Vagina (tissue), 2 donors: ENCODE results near the gene ORAI1. TPM values are rescaled to one million over a fixed set of nuclear protein-coding genes. Genes with fewer than 3 reads are reported as not detected.
A peak's percentile ranks its signal among the peaks of the same experiment; 100 is the strongest.

Source experiments
- DNase-seq, 2 donors: peaks; one replicate each; pipeline ENCODE4 v3.0.0-alpha.2; 2017; ENCODE audit errors: extremely low spot score in 2 of 2
- H3K27ac ChIP-seq: fragments of 200-600 bp; sonication (generic); one replicate; pipeline ENCODE4 v1.5.1; 2019
- H3K27me3 ChIP-seq: fragments of 200-600 bp; sonication (generic); one replicate; pipeline ENCODE4 v1.5.1; 2019
- H3K36me3 ChIP-seq, 2 donors: fragments of 200-600 bp; sonication (generic); one replicate each; pipeline ENCODE4 v1.5.1; 2017 to 2019
- H3K4me1 ChIP-seq: fragments of 200-600 bp; sonication (generic); one replicate; pipeline ENCODE4 v1.5.1; 2019
- H3K4me3 ChIP-seq, 2 donors: fragments of 200-600 bp; sonication (generic); 1 replicate in 1 of 2; 2 replicates in 1 of 2; pipeline ENCODE4 v1.5.1; 2016 to 2019
- H3K9me3 ChIP-seq: fragments of 200-600 bp; sonication (generic); one replicate; pipeline ENCODE4 v1.5.1; 2019
- POLR2A ChIP-seq, 2 donors: fragments of 450-650 bp; IDR thresholded peaks; one replicate each; pipeline ENCODE4 v1.6.1; 2017; ENCODE audit warnings: antibody characterized with exemption in 2 of 2, mild to moderate bottlenecking in 2 of 2, moderate library complexity in 2 of 2
- POLR2AphosphoS5 ChIP-seq, 2 donors: sonication (generic); formaldehyde crosslinking; IDR thresholded peaks; one replicate each; pipeline ENCODE4 v1.9.0; 2017; ENCODE audit warnings: antibody characterized with exemption in 2 of 2, mild to moderate bottlenecking in 2 of 2, low read depth in 1 of 2; ENCODE audit not compliant: insufficient read depth in 1 of 2
- intact Hi-C: fragments of 100-400 bp; cut with DNase I; formaldehyde crosslinking; loops from one replicate; pipeline ENCODE4 v1.15.1; 2023
- total RNA-seq: library from RNA; depleted of rRNA; stranded (reverse); fragments of >200 nt; gene quantifications from one replicate; pipeline ENCODE4 v1.2.3, GENCODE V29; 2016
- TF ChIP-seq, protein P1 (sequence below), 3 experiments: fragments of 450-650 bp in 2 of 3; fragments of 200-600 bp in 1 of 3; sonication (generic) in 1 of 3; IDR thresholded peaks; one replicate each; pipeline ENCODE4 v1.5.1; 2017 to 2019; ENCODE audit warnings: antibody characterized with exemption in 3 of 3, mild to moderate bottlenecking in 2 of 3, moderate library complexity in 2 of 3

The ORAI1 gene
- total RNA-seq, 1 donor from 2014 or later = 18.2 TPM

GRCh38 chr12:121618659-121619233 is 7.6 kb upstream of the ORAI1 start:
- intact Hi-C loops = no loop called here
- H3K4me1 ChIP-seq = no peaks in the 10 kb centered on the region
- H3K4me3 ChIP-seq = no peak overlapping the region
- no peaks in the 10 kb centered on the region for H3K27me3 ChIP-seq
- no peak for TF ChIP-seq POLR2AphosphoS5 (IDR thresholded peaks at IDR 0.05; ENCODE audit: insufficient read depth in 1 of 2, low read depth in 1 of 2)
- TF ChIP-seq POLR2A (IDR thresholded peaks at IDR 0.05) = no peak
- TF ChIP-seq, protein P1, sequence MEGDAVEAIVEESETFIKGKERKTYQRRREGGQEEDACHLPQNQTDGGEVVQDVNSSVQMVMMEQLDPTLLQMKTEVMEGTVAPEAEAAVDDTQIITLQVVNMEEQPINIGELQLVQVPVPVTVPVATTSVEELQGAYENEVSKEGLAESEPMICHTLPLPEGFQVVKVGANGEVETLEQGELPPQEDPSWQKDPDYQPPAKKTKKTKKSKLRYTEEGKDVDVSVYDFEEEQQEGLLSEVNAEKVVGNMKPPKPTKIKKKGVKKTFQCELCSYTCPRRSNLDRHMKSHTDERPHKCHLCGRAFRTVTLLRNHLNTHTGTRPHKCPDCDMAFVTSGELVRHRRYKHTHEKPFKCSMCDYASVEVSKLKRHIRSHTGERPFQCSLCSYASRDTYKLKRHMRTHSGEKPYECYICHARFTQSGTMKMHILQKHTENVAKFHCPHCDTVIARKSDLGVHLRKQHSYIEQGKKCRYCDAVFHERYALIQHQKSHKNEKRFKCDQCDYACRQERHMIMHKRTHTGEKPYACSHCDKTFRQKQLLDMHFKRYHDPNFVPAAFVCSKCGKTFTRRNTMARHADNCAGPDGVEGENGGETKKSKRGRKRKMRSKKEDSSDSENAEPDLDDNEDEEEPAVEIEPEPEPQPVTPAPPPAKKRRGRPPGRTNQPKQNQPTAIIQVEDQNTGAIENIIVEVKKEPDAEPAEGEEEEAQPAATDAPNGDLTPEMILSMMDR (IDR thresholded peaks at IDR 0.05) = no peak
- no peak for DNase-seq
- no peaks in the 10 kb centered on the region for H3K36me3 ChIP-seq
- no peaks in the 10 kb centered on the region for H3K9me3 ChIP-seq
- no peak overlapping the region for H3K27ac ChIP-seq

- TF ChIP-seq POLR2A (IDR thresholded peaks at IDR 0.05) = no peak
- TF ChIP-seq, protein P1 (IDR thresholded peaks at IDR 0.05) = no peak
- no peak for TF ChIP-seq POLR2AphosphoS5 (IDR thresholded peaks at IDR 0.05; ENCODE audit: insufficient read depth in 1 of 2, low read depth in 1 of 2)
- no peak for DNase-seq
- intact Hi-C loops = no loop called here
These were observed 5.9 kb upstream of the ORAI1 start for GRCh38 chr12:121620333-121620891.

GRCh38 chr12:121626853-121627640 is 717 bp downstream of the ORAI1 start:
- Histone ChIP-seq H3K4me3 (peak overlapping the region; percentile 84), H3K36me3 (no peaks in the 10 kb centered on the region), H3K27ac (peak overlapping the region; percentile 94), H3K27me3 (no peaks in the 10 kb centered on the region), H3K9me3 (no peaks in the 10 kb centered on the region), H3K4me1 (peaks cover 59% of the 10 kb centered on the region)
- TF ChIP-seq POLR2A (IDR thresholded peaks at IDR 0.05) (no peak), POLR2AphosphoS5 (IDR thresholded peaks at IDR 0.05; ENCODE audit: insufficient read depth in 1 of 2, low read depth in 1 of 2) (peak in 1 of 2 donors; percentile 43)
- TF ChIP-seq, protein P1 (IDR thresholded peaks at IDR 0.05) = peak in 1 of 3 experiments; percentile 13
- intact Hi-C loops = loop anchor here (5.0 kb wide), 1 partner anchor 45 kb away; no protein-coding TSS in a partner anchor
- DNase-seq = no peak

More at GRCh38 chr12:121620333-121620891, 5.9 kb upstream of the ORAI1 start:
- H3K4me1 ChIP-seq = peaks cover 7% of the 10 kb centered on the region
- no peaks in the 10 kb centered on the region for H3K36me3 ChIP-seq
- H3K27me3 ChIP-seq = no peaks in the 10 kb centered on the region
- no peaks in the 10 kb centered on the region for H3K9me3 ChIP-seq
- H3K4me3 ChIP-seq = no peak overlapping the region
- no peak overlapping the region for H3K27ac ChIP-seq

GRCh38 chr12:121628037-121628436 is 1.7 kb downstream of the ORAI1 start:
- no peak for TF ChIP-seq POLR2A (IDR thresholded peaks at IDR 0.05)
- TF ChIP-seq, protein P1 (IDR thresholded peaks at IDR 0.05) = no peak
- TF ChIP-seq POLR2AphosphoS5 (IDR thresholded peaks at IDR 0.05; ENCODE audit: insufficient read depth in 1 of 2, low read depth in 1 of 2) = no peak
- Histone ChIP-seq H3K9me3 (no peaks in the 10 kb centered on the region), H3K36me3 (no peaks in the 10 kb centered on the region), H3K27me3 (no peaks in the 10 kb centered on the region), H3K27ac (peak overlapping the region; percentile 94), H3K4me3 (peak overlapping the region; percentile 84), H3K4me1 (peaks cover 62% of the 10 kb centered on the region)
- intact Hi-C loops = loop anchor here (5.0 kb wide), 1 partner anchor 44 kb away; no protein-coding TSS in a partner anchor
- DNase-seq = no peak
